Measurements from ENCODE around the gene GLIPR1L1. TPM values are rescaled to one million over a fixed set of nuclear protein-coding genes. Genes with fewer than 3 reads are reported as not detected.

GLIPR1L1 gene, protein sequence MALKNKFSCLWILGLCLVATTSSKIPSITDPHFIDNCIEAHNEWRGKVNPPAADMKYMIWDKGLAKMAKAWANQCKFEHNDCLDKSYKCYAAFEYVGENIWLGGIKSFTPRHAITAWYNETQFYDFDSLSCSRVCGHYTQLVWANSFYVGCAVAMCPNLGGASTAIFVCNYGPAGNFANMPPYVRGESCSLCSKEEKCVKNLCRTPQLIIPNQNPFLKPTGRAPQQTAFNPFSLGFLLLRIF
- total RNA-seq (not detected), polyA plus RNA-seq (ENCODE audit: insufficient read length in 2 of 2) (1 to 10 TPM in 1 of 2 donors, under 1 TPM in 1; 0.66 to 1.1 TPM)
- long read RNA-seq, donor 1 = 0 reads
- long read RNA-seq, donor 2 = 0 reads
- long read RNA-seq, donor 3 = 0 reads
- long read RNA-seq, donor 4 = 0 reads

DNA sequence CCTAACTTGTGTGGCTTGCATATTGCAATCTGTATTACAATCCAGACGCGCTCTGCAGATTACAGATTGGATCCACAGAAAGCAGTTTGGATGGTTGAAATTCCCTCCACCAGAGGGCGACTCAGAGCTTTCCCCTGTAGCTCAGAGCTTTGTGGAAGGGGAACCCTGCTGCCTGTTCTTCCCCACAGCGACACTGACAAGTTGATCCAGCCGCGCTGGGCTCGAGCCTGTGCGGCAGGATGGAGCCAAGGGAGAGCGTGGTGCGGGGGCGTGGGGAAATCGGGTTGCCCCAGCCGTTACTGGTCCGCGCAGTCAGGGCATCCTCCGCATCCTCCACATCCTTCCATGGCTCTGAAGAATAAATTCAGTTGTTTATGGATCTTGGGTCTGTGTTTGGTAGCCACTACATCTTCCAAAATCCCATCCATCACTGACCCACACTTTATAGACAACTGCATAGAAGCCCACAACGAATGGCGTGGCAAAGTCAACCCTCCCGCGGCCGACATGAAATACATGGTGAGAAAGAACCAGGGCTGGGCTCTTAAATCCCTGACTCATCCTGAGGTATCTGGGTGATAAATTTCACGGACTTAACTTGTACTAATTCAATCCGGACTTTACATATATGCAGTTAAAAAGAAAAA, at the start of gene GLIPR1L1:
Gene GLIPR1L1, plus strand, starts transcription at position 287 of the 647 bp plus-strand sequence. Its CDS starts 59 bp downstream, at position 346.
- Histone ChIP-seq H3K9me3 (ENCODE audit: control insufficient read depth, insufficient read depth, low read length) (no peaks in the 10 kb centered on the region), H3K36me3 (ENCODE audit: control insufficient read depth, insufficient read depth, low read length) (no peaks in the 10 kb centered on the region), H3K4me1 (ENCODE audit: control insufficient read depth, insufficient read depth, low read length) (peaks cover 10% of the 10 kb centered on the region), H3K27ac (ENCODE audit: low read depth, low read length) (no peak within 1 kb of the TSS), H3K4me3 (ENCODE audit: low read depth, low read length) (peak within 1 kb of the TSS; percentile 38), H3K27me3 (ENCODE audit: control insufficient read depth, insufficient read depth, low read length) (peaks cover 4% of the 10 kb centered on the region)
- peak; percentile 36 to 94 (median 68) for DNase-seq (ENCODE audit: low read depth in 4 of 6, low spot score in 6 of 6)
- WGBS (ENCODE audit: insufficient coverage) = 2% methylated on average over 9 of the region's 23 CpGs

GRCh38 chr12:75288860-75289259, 45.6 kb upstream of the GLIPR1L1 start:
- no peak overlapping the region for H3K4me3 ChIP-seq (ENCODE audit: low read depth, low read length)
- H3K36me3 ChIP-seq (ENCODE audit: control insufficient read depth, insufficient read depth, low read length) = no peaks in the 10 kb centered on the region
- H3K4me1 ChIP-seq (ENCODE audit: control insufficient read depth, insufficient read depth, low read length) = no peaks in the 10 kb centered on the region
- H3K27me3 ChIP-seq (ENCODE audit: control insufficient read depth, insufficient read depth, low read length) = no peaks in the 10 kb centered on the region
- no peak for DNase-seq (ENCODE audit: low read depth in 4 of 6, low spot score in 6 of 6)
- H3K9me3 ChIP-seq (ENCODE audit: control insufficient read depth, insufficient read depth, low read length) = no peaks in the 10 kb centered on the region
- no peak overlapping the region for H3K27ac ChIP-seq (ENCODE audit: low read depth, low read length)
- WGBS (ENCODE audit: insufficient coverage) = 56% methylated on average over 1 of the region's 1 CpG

DNA sequence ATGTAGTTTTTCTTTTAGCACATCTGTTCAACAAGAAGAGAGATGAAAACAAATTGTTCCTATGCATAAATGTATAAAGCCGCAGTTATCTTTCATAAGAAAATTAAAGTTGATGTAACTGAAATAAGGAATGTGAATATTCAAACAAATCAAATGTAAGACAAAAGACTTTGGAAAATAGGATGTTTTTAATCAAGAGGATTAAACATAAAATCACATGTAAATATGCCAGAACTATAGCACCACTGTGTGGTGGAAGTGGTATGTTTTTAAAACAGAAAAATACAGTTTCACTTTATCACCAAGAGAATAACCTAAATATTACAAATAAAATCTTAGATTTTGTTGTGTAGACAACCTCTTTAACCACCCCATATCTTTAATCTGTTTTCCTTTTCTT, 44.7 kb upstream of the GLIPR1L1 start:
- no peaks in the 10 kb centered on the region for H3K36me3 ChIP-seq (ENCODE audit: control insufficient read depth, insufficient read depth, low read length)
- no peaks in the 10 kb centered on the region for H3K4me1 ChIP-seq (ENCODE audit: control insufficient read depth, insufficient read depth, low read length)
- WGBS (ENCODE audit: insufficient coverage) = no CpG with 5 or more reads among the region's 1 CpG
- H3K9me3 ChIP-seq (ENCODE audit: control insufficient read depth, insufficient read depth, low read length) = no peaks in the 10 kb centered on the region
- H3K27ac ChIP-seq (ENCODE audit: low read depth, low read length) = no peak overlapping the region
- H3K4me3 ChIP-seq (ENCODE audit: low read depth, low read length) = no peak overlapping the region
- peak in 5 of 6 donors; percentile 7 to 77 (median 14) for DNase-seq (ENCODE audit: low read depth in 4 of 6, low spot score in 6 of 6)
- H3K27me3 ChIP-seq (ENCODE audit: control insufficient read depth, insufficient read depth, low read length) = no peaks in the 10 kb centered on the region

- Histone ChIP-seq H3K27me3 (ENCODE audit: control insufficient read depth, insufficient read depth, low read length) (no peaks in the 10 kb centered on the region), H3K36me3 (ENCODE audit: control insufficient read depth, insufficient read depth, low read length) (no peaks in the 10 kb centered on the region), H3K4me3 (ENCODE audit: low read depth, low read length) (no peak overlapping the region), H3K27ac (ENCODE audit: low read depth, low read length) (no peak overlapping the region), H3K9me3 (ENCODE audit: control insufficient read depth, insufficient read depth, low read length) (no peaks in the 10 kb centered on the region), H3K4me1 (ENCODE audit: control insufficient read depth, insufficient read depth, low read length) (no peaks in the 10 kb centered on the region)
- WGBS (ENCODE audit: insufficient coverage) = no CpG with 5 or more reads among the region's 1 CpG
- no peak for DNase-seq (ENCODE audit: low read depth in 4 of 6, low spot score in 6 of 6)
Observed at GRCh38 chr12:75291014-75291413, 43.5 kb upstream of the GLIPR1L1 start.

- Histone ChIP-seq H3K27me3 (ENCODE audit: control insufficient read depth, insufficient read depth, low read length) (no peaks in the 10 kb centered on the region), H3K4me1 (ENCODE audit: control insufficient read depth, insufficient read depth, low read length) (no peaks in the 10 kb centered on the region), H3K27ac (ENCODE audit: low read depth, low read length) (no peak overlapping the region), H3K36me3 (ENCODE audit: control insufficient read depth, insufficient read depth, low read length) (no peaks in the 10 kb centered on the region), H3K9me3 (ENCODE audit: control insufficient read depth, insufficient read depth, low read length) (no peaks in the 10 kb centered on the region), H3K4me3 (ENCODE audit: low read depth, low read length) (no peak overlapping the region)
- no peak for DNase-seq (ENCODE audit: low read depth in 4 of 6, low spot score in 6 of 6)
- WGBS (ENCODE audit: insufficient coverage) = 33% methylated on average over 1 of the region's 3 CpGs
Observed at GRCh38 chr12:75294336-75294735, 40.1 kb upstream of the GLIPR1L1 start.

DNA sequence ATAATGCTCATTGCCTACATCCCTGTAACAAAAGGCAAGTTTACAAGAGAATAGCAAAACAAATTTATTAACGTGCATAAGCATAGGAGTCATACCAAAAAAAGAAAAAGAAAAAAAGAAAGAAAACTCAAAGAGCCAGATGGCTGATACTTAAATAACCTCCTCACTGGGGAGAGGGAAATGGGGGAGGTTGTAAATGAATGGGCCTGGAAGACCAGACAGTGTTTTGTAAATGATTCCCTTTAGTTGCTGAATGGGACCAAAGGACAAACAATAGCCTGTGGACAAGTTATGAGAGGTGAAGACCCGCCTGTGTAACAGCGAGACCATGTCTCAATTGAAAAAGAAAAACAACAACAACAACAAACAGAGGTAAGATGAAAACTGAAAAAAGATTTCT, 39.7 kb upstream of the GLIPR1L1 start:
- WGBS (ENCODE audit: insufficient coverage) = no CpG with 5 or more reads among the region's 3 CpGs
- no peak overlapping the region for H3K27ac ChIP-seq (ENCODE audit: low read depth, low read length)
- H3K4me3 ChIP-seq (ENCODE audit: low read depth, low read length) = no peak overlapping the region
- no peaks in the 10 kb centered on the region for H3K9me3 ChIP-seq (ENCODE audit: control insufficient read depth, insufficient read depth, low read length)
- no peaks in the 10 kb centered on the region for H3K36me3 ChIP-seq (ENCODE audit: control insufficient read depth, insufficient read depth, low read length)
- no peak for DNase-seq (ENCODE audit: low read depth in 4 of 6, low spot score in 6 of 6)
- no peaks in the 10 kb centered on the region for H3K4me1 ChIP-seq (ENCODE audit: control insufficient read depth, insufficient read depth, low read length)
- no peaks in the 10 kb centered on the region for H3K27me3 ChIP-seq (ENCODE audit: control insufficient read depth, insufficient read depth, low read length)

- DNase-seq (ENCODE audit: low read depth in 4 of 6, low spot score in 6 of 6) = no peak
- H3K27me3 ChIP-seq (ENCODE audit: control insufficient read depth, insufficient read depth, low read length) = no peaks in the 10 kb centered on the region
- no peak overlapping the region for H3K27ac ChIP-seq (ENCODE audit: low read depth, low read length)
- no CpG with 5 or more reads among the region's 2 CpGs for WGBS (ENCODE audit: insufficient coverage)
- H3K9me3 ChIP-seq (ENCODE audit: control insufficient read depth, insufficient read depth, low read length) = no peaks in the 10 kb centered on the region
- no peak overlapping the region for H3K4me3 ChIP-seq (ENCODE audit: low read depth, low read length)
- peaks cover 10% of the 10 kb centered on the region for H3K36me3 ChIP-seq (ENCODE audit: control insufficient read depth, insufficient read depth, low read length)
- no peaks in the 10 kb centered on the region for H3K4me1 ChIP-seq (ENCODE audit: control insufficient read depth, insufficient read depth, low read length)
Observed at GRCh38 chr12:75302225-75302624, 32.2 kb upstream of the GLIPR1L1 start.

DNA sequence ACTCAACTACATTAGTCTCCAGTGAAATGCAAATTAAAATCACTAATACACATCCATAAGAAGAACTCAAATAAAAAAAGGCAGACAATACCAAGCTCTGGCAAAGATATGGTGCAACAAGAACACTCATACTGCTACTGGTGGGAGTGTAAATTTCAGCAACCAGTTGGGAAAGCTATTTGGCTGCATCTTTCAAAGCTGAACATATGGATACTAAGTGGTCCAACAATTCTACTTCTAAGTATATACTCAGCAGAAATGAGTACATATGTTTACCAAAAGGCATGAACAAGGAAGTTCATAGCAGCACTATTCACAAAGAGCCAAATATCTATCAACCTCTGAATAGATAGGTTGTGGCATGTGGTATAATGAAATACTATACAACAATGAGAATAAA, 31.7 kb upstream of the GLIPR1L1 start:
- Histone ChIP-seq H3K9me3 (ENCODE audit: control insufficient read depth, insufficient read depth, low read length) (no peaks in the 10 kb centered on the region), H3K36me3 (ENCODE audit: control insufficient read depth, insufficient read depth, low read length) (peaks cover 10% of the 10 kb centered on the region), H3K27me3 (ENCODE audit: control insufficient read depth, insufficient read depth, low read length) (no peaks in the 10 kb centered on the region), H3K4me1 (ENCODE audit: control insufficient read depth, insufficient read depth, low read length) (no peaks in the 10 kb centered on the region), H3K27ac (ENCODE audit: low read depth, low read length) (no peak overlapping the region), H3K4me3 (ENCODE audit: low read depth, low read length) (no peak overlapping the region)
- DNase-seq (ENCODE audit: low read depth in 4 of 6, low spot score in 6 of 6) = peak in 1 of 6 donors; percentile 62

DNA sequence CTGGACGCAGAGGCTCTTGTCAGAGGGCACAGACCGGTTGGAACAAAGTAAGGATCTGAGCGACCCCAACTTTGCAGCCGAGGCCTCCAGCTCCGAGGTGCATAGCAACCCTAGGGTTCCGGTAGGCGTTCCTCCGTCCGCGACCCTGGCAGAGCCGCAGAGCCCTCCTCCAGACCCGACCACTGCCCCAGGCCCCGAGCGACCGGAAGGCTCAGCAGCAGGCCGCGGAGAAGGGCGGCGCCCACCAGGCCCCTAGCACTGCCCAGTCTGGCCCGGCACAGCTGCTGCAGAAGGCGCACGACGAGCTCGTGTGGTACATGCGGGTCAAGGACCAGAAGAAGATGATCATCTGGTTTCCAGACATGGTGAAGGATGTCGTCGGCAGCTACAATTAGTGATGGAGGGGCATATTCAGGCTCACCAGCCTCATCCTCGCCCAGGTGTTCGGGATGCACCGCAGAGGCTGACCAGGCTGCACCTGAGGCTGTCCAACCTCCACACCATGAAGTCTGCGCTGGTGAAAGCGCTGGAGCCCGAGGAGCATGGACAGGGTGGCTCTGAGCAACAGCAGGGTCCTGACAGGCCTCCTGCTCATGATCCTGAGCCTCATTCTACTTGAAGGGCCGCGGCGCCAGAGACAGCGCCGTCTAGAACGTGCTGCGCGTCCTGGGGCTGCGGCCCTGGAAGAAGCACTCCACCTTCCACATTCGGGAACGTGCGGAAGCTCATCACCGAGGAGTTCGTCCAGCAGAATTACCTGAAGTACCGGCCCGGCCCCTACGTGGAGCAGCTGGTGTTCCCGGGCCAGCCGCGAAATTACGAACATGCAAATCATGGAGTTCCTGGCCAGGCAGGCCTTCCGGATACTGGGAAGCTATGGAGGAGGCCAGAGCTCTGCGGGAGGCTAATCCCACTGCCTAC, 28.8 kb upstream of the GLIPR1L1 start:
- Histone ChIP-seq H3K4me3 (ENCODE audit: low read depth, low read length) (no peak overlapping the region), H3K36me3 (ENCODE audit: control insufficient read depth, insufficient read depth, low read length) (peaks cover 10% of the 10 kb centered on the region), H3K9me3 (ENCODE audit: control insufficient read depth, insufficient read depth, low read length) (no peaks in the 10 kb centered on the region), H3K4me1 (ENCODE audit: control insufficient read depth, insufficient read depth, low read length) (no peaks in the 10 kb centered on the region), H3K27ac (ENCODE audit: low read depth, low read length) (no peak overlapping the region), H3K27me3 (ENCODE audit: control insufficient read depth, insufficient read depth, low read length) (no peaks in the 10 kb centered on the region)
- no peak for DNase-seq (ENCODE audit: low read depth in 4 of 6, low spot score in 6 of 6)
- 95% methylated on average over 55 of the region's 56 CpGs for WGBS (ENCODE audit: insufficient coverage)

Data from spinal cord (tissue), 10 donors.